ENCODE data around the gene FOXN3.

DNA sequence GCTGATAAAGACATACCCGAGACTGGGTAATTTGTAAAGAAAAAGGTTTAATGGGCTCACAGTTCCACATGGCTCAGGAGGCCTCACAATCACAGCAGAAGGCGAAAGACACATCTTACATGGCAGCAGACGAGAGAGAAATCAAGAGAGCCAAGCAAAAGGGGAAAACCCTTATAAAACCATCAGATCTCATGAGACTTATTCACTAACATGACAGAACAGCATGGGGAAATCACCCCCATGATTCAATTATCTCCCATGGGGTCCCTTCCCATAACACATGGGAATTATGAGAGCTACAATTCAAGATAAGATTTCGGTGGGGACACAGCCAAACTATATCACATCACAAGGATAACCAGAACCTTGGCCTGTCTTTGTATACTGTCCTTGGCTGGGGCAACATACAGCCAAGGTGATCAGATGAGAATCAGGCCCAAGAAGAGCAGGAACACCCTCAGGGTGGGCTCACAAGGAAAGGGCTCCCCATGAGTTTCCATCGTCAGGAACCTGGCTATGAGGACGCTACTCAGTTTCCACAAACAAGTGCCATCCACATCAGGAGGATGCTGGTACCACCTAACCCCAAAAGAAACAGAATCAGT is 152.7 kb downstream of the FOXN3 start:
- TF ChIP-seq, protein P1, sequence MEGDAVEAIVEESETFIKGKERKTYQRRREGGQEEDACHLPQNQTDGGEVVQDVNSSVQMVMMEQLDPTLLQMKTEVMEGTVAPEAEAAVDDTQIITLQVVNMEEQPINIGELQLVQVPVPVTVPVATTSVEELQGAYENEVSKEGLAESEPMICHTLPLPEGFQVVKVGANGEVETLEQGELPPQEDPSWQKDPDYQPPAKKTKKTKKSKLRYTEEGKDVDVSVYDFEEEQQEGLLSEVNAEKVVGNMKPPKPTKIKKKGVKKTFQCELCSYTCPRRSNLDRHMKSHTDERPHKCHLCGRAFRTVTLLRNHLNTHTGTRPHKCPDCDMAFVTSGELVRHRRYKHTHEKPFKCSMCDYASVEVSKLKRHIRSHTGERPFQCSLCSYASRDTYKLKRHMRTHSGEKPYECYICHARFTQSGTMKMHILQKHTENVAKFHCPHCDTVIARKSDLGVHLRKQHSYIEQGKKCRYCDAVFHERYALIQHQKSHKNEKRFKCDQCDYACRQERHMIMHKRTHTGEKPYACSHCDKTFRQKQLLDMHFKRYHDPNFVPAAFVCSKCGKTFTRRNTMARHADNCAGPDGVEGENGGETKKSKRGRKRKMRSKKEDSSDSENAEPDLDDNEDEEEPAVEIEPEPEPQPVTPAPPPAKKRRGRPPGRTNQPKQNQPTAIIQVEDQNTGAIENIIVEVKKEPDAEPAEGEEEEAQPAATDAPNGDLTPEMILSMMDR (IDR thresholded peaks at IDR 0.05): no peak
- no peak for TF ChIP-seq POLR2A (IDR thresholded peaks at IDR 0.05)
